Measurements from ENCODE around the gene DTNA.
"Not testable (repeated sequence)": the region's sequence is repeated elsewhere in the genome, so short reads cannot be mapped to it uniquely, and the experiment has no call there.

DTNA gene

DNA sequence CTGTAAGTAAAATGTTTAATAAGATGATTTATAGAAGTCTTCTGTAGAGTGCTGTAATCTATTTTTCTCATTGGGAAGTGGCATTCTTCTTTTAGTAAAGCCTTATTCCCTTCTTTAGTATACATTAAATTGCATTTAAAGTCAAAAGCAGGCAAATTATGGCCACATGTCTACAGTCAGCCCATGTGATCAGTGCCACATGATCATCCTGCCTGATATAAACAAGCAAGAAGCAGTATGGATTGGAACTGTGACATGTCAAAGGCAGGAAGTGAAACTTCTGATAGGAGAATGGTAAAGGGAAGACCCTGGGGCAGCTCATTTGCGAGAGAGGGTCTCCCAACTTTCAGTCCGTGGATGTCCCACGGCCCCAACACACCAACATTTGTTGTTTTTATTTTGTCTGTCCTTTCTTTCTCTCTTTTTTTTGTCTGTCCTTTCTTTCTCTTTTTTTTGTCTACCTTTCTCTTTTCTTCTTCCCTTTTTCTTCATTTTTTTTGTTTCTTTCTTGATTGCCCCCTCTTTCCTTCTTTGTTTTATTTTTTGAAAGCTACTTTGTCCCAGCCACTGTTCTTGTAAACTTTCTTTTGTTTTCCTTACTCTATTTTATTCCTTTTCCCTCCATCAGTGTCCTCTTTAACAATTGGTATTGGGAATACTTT is 154.9 kb downstream of the DTNA start:
- no peak for DNase-seq

DNA sequence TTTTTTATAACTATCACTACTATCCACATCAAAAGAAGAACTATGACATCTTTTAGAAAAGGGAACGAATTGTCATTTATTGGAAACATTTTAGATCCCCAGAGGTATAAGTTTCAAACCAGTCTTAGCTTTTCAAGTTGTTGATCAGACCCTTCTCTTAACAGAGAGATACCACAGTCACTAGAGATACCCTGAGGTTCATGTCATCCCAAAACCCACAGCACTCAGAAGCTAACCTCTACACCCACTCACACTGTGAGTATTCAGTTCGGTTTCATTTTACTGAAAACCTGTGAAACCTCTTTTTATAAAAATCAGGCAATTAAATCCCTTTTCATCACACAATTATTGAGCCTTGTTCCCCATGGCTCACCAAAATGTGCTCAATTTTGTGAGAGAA is 156.2 kb downstream of the DTNA start:
- no peak for DNase-seq

DNA sequence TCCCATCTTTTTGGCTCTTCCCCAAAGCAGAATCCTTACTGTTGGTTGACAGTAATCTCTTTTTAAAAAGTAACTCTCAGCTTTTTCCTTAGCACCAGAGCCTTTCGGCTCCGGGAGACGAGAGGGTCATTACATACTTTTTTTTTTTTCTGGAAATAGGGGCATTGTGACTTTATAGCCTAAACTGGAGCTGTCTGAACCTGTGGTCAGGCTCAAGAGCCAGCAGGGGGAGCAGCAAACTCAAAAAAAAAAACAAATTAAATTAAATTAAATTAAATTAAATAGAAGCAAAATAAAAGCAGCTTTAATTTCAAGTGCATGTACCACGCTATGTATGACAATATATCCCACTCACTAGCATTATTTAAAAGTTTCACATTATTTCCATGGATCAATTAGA is 156.6 kb downstream of the DTNA start:
- no peak for DNase-seq

GRCh38 chr18:34867520-34867919 is 157.4 kb downstream of the DTNA start:
- DNase-seq, result no peak

- no peak for DNase-seq
These were observed 160.6 kb downstream of the DTNA start for GRCh38 chr18:34870555-34871310.

DNA sequence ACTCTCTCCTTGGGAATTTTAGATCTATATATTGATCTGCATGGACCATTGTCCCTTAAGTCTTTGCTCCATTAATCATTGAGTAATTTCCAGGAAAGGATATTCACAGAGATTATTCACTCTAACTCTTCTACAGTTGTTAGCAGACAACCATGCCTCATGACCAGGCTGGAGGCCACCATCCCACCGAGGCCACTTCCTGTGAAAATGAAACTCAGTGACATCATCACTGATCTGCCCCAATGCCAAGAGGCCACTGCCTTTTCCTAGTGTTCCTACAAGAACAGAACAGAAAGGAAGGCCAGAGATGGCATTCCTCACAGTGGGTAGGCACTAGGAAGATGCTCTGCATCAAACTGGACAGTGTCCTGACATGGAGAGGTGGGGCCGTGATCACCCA is 161.3 kb downstream of the DTNA start:
- no peak for DNase-seq

GRCh38 chr18:34872066-34872465 is 162.0 kb downstream of the DTNA start:
- no peak for DNase-seq

GRCh38 chr18:34873986-34874580 is 164.0 kb downstream of the DTNA start:
- DNase-seq, result no peak

DNA sequence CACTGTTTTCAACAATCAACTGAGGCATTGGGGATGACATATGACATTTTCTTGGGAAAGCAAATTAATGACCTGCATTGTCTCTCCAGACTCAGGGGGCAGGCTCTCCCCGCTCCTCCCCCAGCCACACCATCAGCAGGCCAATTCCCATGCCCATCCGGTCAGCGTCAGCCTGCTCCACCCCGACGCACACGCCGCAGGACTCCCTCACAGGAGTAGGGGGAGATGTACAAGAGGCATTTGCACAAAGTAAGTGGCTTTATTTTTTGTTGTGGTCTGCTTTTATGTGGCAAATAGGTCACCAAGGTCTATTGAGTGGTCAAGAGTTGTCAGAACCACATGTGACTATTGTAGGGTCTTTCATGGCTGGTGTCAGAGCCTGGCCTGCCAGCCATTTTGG is 165.1 kb downstream of the DTNA start:
- DNase-seq, result no peak

DNA sequence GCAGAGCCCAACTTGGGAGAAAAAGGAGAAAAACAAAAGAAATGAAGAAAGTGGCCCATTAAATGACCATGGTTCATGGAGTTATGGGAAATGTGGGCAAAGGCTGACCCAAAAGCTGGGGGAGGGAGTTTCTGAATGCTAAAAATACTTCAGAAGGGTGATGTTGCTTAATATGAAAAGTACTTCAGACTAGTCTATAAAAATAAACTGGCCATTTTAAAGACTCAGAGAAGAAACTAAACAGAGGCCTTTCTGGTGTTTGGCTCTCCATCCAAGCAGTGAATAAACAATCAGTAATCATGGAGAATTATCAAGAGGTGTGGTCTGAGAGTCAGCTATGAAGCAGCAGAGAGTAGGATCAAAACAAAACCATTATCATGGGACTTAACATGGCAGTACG is 170.3 kb downstream of the DTNA start:
- DNase-seq, result no peak

GRCh38 chr18:34880882-34881834 is 171.1 kb downstream of the DTNA start:
- no peak for DNase-seq

- DNase-seq, result no peak
These were observed 174.3 kb downstream of the DTNA start for GRCh38 chr18:34884436-34884835.

DNA sequence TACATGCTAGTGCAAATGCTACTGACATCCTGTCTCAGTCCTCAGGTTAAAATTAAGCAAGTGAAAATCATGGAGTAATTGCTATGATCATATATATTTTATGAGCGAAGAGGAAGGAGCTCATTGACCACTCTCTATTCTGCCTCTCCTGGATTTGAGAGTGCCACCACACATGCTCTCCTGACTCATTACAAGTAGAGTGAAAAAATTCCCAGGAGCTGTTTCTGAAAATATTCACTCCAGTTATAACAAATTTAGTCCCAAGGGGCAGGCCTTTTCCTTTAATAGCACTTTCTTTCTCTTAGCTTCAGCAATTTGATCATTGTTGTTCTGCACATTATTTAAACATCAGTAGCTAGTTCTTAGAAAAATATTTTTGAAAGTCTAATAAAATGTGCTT is 176.1 kb downstream of the DTNA start:
- DNase-seq, result no peak

- no peak for DNase-seq
These were observed 177.9 kb downstream of the DTNA start for GRCh38 chr18:34887881-34888580.

DNA sequence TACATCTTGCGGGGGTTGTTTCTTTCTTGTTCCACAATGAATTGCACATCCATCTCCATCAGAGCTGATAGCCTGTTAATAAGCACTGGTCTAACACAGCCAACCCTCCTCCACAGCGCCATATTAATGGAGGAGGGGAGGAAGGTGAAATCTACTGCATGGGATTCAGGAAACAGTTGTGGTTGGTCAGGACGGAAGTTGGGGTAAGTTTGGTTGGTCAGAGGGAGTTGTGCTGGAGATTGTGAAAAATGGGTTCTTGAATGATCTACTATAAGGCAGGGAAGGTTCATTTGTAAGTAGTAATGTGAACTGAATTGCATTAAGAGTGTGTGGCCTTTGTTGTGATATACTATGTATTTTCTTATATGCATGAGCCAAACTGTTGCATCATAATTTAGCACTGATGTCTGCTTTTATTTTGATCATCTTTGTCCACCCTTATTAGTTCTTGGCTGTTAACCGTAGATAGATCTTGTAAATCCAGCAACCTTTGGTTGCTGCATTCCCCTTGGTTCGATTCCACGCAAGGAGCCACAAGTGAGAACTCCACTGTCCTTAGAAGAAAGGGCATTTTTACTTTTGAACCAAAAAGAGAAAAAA is 180.5 kb downstream of the DTNA start:
- DNase-seq, result no peak

DNA sequence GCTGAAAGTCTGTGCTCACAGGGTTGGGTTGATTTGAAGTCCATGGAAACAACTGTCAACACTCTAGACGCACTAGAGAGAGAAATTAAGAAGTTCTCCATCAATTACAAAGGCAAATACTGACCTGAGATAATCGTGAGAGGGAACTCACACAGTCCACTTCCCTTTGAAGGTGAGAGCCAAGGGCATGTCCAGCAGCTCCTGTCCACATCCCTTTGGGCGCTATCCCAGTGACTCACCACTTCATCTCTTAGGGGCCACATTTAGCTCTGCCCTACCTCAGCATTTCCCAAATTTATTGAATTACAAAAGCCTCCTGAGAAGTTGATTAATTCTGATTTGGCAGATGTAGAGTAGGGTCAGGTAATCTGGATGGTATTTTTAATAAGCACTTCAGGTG is 182.3 kb downstream of the DTNA start:
- DNase-seq, result no peak

GRCh38 chr18:34893239-34893638 is 183.1 kb downstream of the DTNA start:
- no peak for DNase-seq

DNA sequence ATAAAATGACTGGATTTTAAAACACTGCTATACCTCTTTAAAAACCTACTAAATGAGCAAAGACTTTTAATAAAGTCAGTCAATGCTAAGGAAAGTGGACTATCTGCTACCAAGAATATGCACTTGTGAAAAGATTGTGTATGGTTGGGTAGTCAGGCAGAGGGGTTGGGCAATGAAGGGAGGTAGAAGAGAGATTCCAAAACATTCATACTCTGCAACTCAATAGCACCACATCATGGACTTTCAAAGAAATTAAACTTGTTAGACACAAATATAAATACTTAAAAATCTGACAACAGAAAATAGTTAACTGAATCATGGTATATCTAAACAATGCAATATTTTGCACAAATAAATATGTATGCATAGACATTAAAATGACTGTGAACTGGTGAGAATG is 191.2 kb downstream of the DTNA start:
- DNase-seq, result no peak

DNA sequence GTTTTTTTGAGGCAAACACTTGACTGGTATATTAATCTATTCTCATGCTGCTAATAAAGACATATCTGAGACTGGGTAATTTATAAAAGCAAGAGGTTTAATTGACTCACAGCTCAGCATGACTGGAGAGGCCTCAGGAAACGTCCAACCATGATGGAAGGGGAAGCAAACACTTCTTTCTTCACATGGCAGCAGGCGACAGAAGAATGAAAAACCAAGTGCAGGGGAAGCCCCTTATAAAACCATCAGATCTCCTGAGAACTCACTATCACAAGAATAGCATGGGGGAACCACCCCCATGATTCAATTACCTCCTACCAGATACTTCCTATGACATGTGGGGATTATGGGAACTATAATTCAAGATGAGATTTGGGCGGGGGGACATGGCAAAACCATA is 194.9 kb downstream of the DTNA start:
- DNase-seq, result no peak

- DNase-seq, result not testable (repeated sequence)
These were observed 196.9 kb downstream of the DTNA start for GRCh38 chr18:34906985-34907384.

DNA sequence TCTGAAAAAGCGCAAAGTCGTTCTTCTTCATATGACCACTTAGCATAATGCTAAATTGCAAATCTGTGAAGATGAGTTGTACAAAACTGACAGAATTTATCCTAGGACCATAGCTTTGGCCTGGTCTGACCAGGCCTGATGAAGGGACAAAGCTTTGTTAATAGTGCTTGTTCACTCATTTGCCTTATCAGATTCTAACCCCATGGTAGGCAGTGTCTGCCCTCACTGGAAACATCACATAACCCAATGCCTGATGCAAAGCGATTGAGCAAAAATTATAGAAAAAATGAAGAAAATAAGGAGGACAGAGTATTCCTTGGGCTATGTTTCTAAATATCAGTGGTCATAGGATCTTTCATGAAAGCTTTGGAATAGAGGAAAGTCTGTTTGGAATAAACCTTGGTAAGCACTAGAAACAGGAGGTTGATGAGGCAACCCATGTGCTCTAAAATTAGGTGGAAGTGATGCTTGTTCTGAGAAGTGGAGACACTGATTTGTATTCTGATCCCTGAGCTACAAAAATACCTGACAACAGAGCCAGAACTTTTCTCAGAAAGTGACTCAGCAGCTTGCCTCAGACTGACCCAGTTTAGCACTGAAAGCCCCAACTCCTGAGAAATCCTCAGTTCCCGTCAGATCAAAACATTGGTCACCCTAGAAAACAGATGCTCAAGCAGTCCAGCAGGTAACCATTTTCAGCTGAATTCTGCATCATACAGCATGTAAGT is 199.7 kb downstream of the DTNA start:
- DNase-seq, result no peak

Data from T-helper 9 cell (primary cell).